ENCODE measurements around the gene ZDHHC6.
"Not testable (repeated sequence)": the region's sequence is repeated elsewhere in the genome, so short reads cannot be mapped to it uniquely, and the experiment has no call there.

ZDHHC6 gene

DNA sequence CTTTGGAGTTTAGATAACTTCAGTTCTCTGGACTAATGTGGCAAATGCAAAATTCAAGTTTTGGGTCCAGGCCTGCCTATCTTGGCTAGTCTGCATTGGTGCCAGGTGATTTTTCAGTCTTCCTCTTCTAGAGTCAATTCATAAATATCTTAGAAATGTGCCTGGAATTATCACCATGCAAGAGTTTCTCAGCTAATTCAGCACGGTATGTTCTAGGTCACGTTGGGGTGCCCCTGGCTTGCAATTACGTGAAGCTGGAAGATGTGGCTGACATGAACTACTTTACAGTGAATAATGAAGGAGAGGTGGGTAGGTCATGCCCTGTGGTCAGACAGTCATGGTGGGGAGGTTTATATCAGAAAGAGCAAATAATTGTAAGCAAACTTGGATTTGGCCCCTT, 25.0 kb downstream of the ZDHHC6 start:
- no peaks in the 10 kb centered on the region for H3K27me3 Mint-ChIP-seq
- no peaks in the 10 kb centered on the region for H3K4me1 Mint-ChIP-seq (ENCODE audit: low read depth)
- H3K9me3 Mint-ChIP-seq (ENCODE audit: low read depth): no peaks in the 10 kb centered on the region
- no peak overlapping the region for H3K4me3 Mint-ChIP-seq
- peaks cover 11% of the 10 kb centered on the region for H3K36me3 Mint-ChIP-seq
- H3K27ac Mint-ChIP-seq: no peak overlapping the region

DNA sequence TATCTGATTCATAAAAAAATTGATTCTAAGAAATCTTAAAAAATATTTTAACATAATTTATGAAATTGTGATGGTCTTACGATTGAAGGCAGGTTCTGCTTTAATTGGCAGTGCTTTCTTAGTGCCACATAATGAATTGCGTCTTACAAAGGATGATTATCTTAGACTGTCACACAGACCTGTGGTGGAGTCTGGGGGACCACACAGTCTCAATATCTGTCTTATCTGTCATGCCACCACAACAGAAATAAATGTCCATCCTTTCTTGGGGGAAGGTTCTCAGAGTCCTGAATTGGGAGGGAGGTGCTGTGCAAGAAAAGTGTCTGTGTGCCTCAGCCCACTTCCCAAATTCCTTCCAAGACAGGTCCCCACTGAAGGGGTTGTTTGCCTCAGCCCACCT, 34.0 kb downstream of the ZDHHC6 start:
- Mint-ChIP-seq H3K4me3 (no peak overlapping the region), H3K36me3 (peaks cover 10% of the 10 kb centered on the region), H3K4me1 (ENCODE audit: low read depth) (no peaks in the 10 kb centered on the region), H3K27me3 (no peaks in the 10 kb centered on the region), H3K27ac (no peak overlapping the region), H3K9me3 (ENCODE audit: low read depth) (no peaks in the 10 kb centered on the region)

DNA sequence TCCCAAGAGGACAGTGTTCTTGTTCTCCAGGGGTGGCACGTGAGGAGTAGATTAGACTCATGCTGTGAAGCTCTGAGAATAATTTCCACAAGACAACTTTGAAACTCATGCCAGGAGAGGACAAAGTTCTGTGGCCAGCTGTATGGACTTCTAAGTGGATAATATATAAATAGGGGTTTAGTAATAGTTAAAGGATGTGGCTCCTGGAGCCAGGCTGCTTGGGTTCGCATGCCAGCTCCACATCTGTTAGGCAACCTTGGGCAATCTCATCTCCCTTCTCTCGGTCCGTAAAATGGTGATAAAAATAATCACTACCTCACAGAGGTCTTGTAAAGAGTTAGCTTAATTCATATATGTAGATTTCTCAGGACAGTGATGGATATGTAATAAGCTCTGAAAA, 37.0 kb downstream of the ZDHHC6 start:
- H3K27me3 Mint-ChIP-seq: no peaks in the 10 kb centered on the region
- no peak overlapping the region for H3K4me3 Mint-ChIP-seq
- H3K9me3 Mint-ChIP-seq (ENCODE audit: low read depth): no peaks in the 10 kb centered on the region
- peaks cover 3% of the 10 kb centered on the region for H3K4me1 Mint-ChIP-seq (ENCODE audit: low read depth)
- H3K27ac Mint-ChIP-seq: no peak overlapping the region
- H3K36me3 Mint-ChIP-seq: peaks cover 17% of the 10 kb centered on the region

DNA sequence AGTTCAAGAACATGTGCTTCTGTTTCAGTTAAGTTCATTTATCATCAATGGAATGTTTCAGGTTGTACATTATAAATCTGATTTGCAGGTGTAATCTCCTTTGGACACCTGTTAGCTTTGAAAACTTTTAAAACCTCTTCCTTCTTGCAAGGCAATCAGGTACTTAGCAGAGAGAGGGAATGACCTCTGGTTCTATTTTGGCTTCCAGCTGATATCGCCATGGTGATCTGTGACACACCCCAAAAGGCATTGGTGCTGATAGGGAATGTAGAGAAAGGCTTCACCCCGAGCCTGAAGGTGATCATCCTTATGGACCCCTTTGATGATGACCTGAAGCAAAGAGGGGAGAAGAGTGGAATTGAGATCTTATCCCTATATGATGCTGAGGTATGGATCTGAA, 37.4 kb downstream of the ZDHHC6 start:
- Mint-ChIP-seq H3K4me3 (no peak overlapping the region), H3K27ac (no peak overlapping the region), H3K9me3 (ENCODE audit: low read depth) (no peaks in the 10 kb centered on the region), H3K27me3 (no peaks in the 10 kb centered on the region), H3K36me3 (peaks cover 19% of the 10 kb centered on the region), H3K4me1 (ENCODE audit: low read depth) (peaks cover 3% of the 10 kb centered on the region)

DNA sequence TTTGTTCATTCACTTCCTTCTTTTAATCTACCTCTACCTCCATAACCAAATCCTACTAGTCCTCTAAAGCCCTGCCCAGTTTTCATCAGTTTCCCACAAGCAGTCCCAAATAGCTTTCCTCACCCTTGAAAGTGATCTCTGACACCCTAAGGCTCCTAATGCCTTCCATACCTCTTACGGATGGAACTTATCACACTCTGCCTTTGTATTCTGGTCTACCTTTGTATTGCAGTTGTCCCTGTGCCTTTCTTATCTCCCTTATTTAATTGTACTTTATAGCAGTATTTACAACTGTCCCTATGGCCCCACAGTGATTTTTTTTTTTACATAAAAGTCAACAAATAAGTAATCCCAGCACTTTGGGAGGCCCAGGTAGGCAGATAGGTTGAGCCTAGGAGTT, 39.0 kb downstream of the ZDHHC6 start:
- H3K27ac Mint-ChIP-seq: no peak overlapping the region
- peaks cover 23% of the 10 kb centered on the region for H3K36me3 Mint-ChIP-seq

DNA sequence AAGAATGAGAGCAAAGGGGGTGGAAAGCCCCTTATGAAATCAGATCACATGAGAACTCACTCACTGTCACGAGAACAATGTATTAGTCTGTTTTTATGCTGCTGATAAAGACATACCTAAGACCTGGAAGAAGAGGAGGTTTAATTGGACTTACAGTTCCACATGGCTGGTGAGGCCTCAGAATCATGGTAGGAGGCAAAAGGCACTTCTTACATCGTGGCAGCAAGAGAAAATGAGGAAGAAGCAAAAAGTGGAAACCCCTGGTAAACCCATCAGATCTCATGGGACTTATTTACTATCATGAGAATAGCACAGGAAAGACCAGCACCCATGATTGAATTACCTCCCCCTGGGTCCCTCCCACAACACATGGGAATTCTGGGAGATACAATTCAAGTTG, 39.9 kb downstream of the ZDHHC6 start:
- not testable (repeated sequence) for H3K27ac Mint-ChIP-seq; H3K9me3 Mint-ChIP-seq (ENCODE audit: low read depth)

More for the DNA sequence above, 39.0 kb downstream of the ZDHHC6 start:
- peaks cover 3% of the 10 kb centered on the region for H3K4me1 Mint-ChIP-seq (ENCODE audit: low read depth)
- H3K4me3 Mint-ChIP-seq: no peak overlapping the region
- H3K9me3 Mint-ChIP-seq (ENCODE audit: low read depth): no peaks in the 10 kb centered on the region
- no peaks in the 10 kb centered on the region for H3K27me3 Mint-ChIP-seq

DNA sequence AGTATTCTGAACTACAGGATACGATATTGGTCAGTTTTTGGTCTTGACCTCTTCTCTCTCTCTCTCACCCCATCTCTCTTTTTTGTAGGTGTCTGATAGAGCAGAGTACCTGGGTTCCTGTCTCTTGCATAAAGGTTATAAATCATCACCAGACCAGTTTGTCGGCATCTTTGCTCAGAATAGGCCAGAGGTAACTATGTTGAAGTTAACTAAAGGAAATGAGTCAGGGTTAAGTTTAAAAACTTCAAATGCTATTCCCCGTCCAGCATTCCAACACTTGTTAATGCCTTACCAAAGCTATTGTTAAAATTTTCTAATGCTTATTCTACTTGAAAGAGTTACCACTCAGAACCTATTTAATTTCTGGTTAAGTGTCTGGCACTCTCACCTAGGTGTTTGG, 42.1 kb downstream of the ZDHHC6 start:
- H3K4me1 Mint-ChIP-seq (ENCODE audit: low read depth): peaks cover 3% of the 10 kb centered on the region
- H3K9me3 Mint-ChIP-seq (ENCODE audit: low read depth): no peaks in the 10 kb centered on the region
- no peaks in the 10 kb centered on the region for H3K27me3 Mint-ChIP-seq
- H3K36me3 Mint-ChIP-seq: peaks cover 28% of the 10 kb centered on the region
- H3K27ac Mint-ChIP-seq: no peak overlapping the region
- no peak overlapping the region for H3K4me3 Mint-ChIP-seq

More for the DNA sequence above, 39.9 kb downstream of the ZDHHC6 start:
- not testable (repeated sequence) for H3K27me3 Mint-ChIP-seq; H3K4me1 Mint-ChIP-seq (ENCODE audit: low read depth); H3K4me3 Mint-ChIP-seq
- H3K36me3 Mint-ChIP-seq: peaks cover 25% of the 10 kb centered on the region

DNA sequence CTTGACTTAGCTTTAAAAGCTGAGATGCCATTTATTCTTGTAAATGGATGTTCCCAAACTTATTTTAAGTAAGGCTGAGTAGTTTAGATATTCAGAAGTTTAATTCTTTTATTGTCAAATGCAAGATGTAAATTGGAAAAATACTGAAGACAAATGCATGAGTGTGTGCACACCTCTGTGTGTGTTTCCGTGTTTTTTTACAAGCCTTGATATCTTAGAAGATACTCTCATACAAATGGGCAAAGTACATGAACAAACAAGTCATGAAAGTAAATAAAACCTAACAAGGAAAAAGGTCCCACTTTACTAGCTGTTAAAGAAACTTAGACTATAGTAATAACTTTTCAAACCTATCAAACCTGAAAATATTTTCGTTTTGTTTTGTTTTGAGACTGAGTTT, 43.8 kb downstream of the ZDHHC6 start:
- H3K9me3 Mint-ChIP-seq (ENCODE audit: low read depth): no peaks in the 10 kb centered on the region

DNA sequence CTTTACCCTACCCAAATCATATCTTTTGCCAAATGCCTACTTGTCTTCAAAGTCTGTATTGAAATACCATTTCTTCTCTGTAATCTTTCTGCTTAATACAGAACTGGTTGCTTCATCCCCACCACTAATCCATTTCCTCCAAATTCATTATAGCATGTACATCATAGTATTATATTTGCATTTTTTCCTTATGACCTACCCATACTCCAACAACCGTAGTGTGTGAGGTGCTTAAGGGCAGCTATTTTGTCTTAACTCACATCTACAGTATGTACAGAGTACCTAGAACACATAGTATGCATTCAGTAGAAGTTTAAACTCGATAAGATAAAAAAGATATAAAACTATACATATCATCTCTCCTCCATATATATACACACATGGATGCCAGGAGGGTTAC, 49.1 kb downstream of the ZDHHC6 start:
- H3K27me3 Mint-ChIP-seq: no peaks in the 10 kb centered on the region
- H3K27ac Mint-ChIP-seq: no peak overlapping the region
- no peaks in the 10 kb centered on the region for H3K9me3 Mint-ChIP-seq (ENCODE audit: low read depth)
- H3K36me3 Mint-ChIP-seq: peaks cover 9% of the 10 kb centered on the region
- H3K4me3 Mint-ChIP-seq: no peak overlapping the region
- peaks cover 8% of the 10 kb centered on the region for H3K4me1 Mint-ChIP-seq (ENCODE audit: low read depth)

More for the DNA sequence above, 43.8 kb downstream of the ZDHHC6 start:
- no peak overlapping the region for H3K27ac Mint-ChIP-seq
- peaks cover 3% of the 10 kb centered on the region for H3K4me1 Mint-ChIP-seq (ENCODE audit: low read depth)
- no peaks in the 10 kb centered on the region for H3K27me3 Mint-ChIP-seq
- no peak overlapping the region for H3K4me3 Mint-ChIP-seq
- H3K36me3 Mint-ChIP-seq: peaks cover 29% of the 10 kb centered on the region

DNA sequence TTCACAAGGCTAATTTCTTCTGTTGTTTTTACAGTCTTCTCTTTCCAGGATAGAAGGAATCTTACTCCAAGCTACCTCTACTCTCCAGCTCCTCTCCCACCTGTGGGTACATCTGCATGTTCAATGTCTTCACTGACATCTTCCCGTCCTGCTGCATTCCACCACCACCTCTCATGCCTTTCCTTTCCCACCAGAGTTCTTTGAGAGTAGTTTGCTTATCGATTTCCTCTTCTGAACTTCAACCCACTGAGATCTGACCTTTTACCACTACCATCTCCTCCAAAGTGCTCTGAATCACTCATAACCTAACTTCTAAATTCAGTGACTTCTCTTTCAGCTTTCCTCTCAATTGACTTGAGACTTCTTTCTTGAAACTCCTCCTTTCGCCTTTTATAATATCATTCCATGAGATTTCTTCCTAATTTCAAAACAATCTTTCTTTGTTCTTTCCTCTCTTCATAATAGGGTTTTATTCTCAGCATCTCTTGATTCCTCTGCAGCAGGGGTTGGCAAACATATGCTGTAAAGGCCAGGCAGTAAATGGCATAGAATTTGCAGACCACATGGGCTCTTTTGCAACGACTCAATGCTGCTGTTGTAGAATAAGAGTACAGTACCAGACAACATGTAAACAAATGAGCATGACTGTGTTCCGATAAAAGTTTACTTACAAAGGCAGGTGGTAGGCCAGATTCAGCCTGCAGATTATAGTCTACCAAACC, 50.7 kb downstream of the ZDHHC6 start:
- H3K36me3 Mint-ChIP-seq: peaks cover 14% of the 10 kb centered on the region
- H3K4me1 Mint-ChIP-seq (ENCODE audit: low read depth): peaks cover 14% of the 10 kb centered on the region
- H3K27ac Mint-ChIP-seq: no peak overlapping the region
- H3K9me3 Mint-ChIP-seq (ENCODE audit: low read depth): no peaks in the 10 kb centered on the region
- no peaks in the 10 kb centered on the region for H3K27me3 Mint-ChIP-seq
- no peak overlapping the region for H3K4me3 Mint-ChIP-seq

DNA sequence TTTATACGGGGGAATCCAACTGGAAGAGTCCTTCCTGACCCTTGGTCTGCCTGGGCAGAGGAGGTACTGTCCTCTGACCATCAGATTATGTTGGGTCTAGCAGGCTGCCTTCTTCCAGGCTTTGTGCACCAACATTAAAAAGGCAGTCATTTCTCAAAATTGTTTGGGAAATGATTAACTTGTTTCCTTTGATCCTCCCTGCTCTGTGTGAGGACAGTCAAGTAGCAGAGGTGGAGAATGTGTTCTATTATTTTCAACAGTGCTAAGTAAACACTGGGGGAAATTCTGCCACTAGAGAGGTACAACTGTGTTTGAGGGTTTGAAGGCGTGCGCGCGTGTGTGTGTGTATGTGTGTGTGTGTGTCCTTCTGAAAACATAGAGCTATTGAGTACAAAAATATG, 52.2 kb downstream of the ZDHHC6 start:
- Mint-ChIP-seq H3K27me3 (no peaks in the 10 kb centered on the region), H3K36me3 (peaks cover 12% of the 10 kb centered on the region), H3K4me3 (no peak overlapping the region), H3K27ac (peak overlapping the region; percentile 56), H3K4me1 (ENCODE audit: low read depth) (peaks cover 25% of the 10 kb centered on the region), H3K9me3 (ENCODE audit: low read depth) (no peaks in the 10 kb centered on the region)

DNA sequence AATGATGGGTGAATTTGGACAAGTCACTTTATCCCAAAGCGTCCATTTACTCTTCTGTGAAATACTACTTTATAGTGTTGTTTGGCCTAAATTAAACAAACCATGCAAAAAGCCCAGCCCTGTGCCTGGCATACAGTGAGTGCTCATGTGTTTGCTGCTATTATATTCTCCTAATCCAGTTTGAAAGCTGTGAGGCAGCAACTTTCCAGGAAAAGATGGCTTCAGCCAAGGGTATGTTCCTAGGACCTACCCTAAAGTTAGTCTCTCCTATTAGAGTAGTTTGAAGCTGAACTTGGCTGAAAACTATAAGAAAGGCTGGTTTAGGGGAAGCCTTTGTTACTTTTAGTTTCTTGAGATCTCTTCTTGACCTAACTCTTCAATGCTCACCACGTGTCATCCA, 52.9 kb downstream of the ZDHHC6 start:
- no peak overlapping the region for H3K4me3 Mint-ChIP-seq
- peaks cover 31% of the 10 kb centered on the region for H3K4me1 Mint-ChIP-seq (ENCODE audit: low read depth)
- H3K9me3 Mint-ChIP-seq (ENCODE audit: low read depth): no peaks in the 10 kb centered on the region
- H3K36me3 Mint-ChIP-seq: peaks cover 9% of the 10 kb centered on the region
- H3K27ac Mint-ChIP-seq: peak overlapping the region; percentile 56
- H3K27me3 Mint-ChIP-seq: no peaks in the 10 kb centered on the region

DNA sequence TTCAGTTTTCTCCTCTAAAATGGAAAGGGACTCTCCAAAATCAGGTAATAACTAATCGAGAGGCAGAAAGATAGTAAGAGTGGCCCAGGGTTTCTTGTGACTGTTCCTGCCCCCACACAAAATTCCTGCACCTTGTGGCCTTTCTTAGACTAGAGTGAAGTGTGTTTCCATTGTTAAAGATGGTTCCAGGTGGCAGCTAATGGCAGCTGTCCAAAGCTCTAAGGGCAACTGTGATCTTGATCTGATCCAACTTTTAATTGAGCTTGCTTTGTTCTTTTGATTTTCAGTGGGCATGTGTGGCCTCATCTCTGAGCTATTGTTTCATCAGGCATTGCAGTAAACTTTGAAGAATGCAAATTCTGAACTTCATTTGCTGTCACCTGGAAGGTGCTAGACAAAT, 53.4 kb downstream of the ZDHHC6 start:
- Mint-ChIP-seq H3K4me1 (ENCODE audit: low read depth) (peaks cover 36% of the 10 kb centered on the region), H3K36me3 (peaks cover 13% of the 10 kb centered on the region), H3K9me3 (ENCODE audit: low read depth) (no peaks in the 10 kb centered on the region), H3K27ac (peak overlapping the region; percentile 77), H3K27me3 (no peaks in the 10 kb centered on the region), H3K4me3 (no peak overlapping the region)

DNA sequence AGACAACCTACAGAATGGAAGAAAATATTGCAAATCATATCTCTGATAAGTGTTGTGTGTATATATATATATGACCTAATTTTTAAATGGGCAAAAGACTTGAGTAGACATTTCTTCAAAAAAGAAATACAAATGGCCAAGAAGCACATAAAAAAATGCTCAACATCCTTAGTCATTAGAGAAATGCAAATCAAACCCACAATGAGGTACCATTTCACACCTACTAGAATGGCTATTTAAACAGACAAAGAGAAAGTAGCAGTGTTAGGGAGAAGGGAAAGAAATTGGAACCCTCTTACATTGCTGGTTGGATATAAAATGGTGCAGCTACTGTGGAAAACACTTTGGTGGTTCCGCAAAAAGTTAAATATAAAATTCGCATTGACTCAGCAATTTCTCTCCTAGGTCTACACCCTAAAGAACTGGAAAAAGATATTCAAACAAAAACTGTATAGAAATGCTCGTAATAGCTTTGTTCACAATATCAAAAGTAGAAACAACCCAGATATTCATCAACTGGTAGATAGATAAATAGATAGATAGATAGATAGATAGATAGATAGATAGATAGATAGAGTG, 56.5 kb downstream of the ZDHHC6 start:
- H3K27me3 Mint-ChIP-seq: no peaks in the 10 kb centered on the region
- H3K4me1 Mint-ChIP-seq (ENCODE audit: low read depth): peaks cover 62% of the 10 kb centered on the region
- no peaks in the 10 kb centered on the region for H3K9me3 Mint-ChIP-seq (ENCODE audit: low read depth)
- peak overlapping the region; percentile 76 for H3K27ac Mint-ChIP-seq
- peak overlapping the region; percentile 39 for H3K4me3 Mint-ChIP-seq
- peaks cover 14% of the 10 kb centered on the region for H3K36me3 Mint-ChIP-seq

DNA sequence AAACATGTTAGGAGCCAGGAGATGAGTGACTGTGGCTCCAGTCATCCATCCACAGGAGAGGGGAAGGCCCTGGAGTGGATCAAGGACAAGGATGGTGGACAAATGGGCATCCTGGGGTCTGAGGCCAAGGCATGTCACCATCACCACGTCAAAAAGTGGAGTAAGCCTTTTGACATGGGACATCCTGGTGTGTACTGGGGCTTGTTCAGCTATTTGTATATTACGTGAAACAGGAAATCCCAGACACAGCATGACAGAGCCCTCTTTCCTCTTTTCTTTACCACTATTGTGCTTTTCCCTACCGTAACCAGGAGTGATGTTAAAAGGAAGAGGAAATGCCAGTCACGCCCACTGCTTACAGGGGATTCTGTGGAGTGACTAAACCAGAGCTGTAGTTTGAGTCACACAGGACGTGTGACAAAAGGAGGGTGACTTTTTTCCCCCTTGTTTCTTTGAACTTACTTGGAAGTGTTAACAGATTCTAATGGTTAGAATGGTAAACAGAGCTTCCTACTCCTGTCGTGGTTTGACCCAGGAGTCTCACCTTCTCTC, 57.4 kb downstream of the ZDHHC6 start:
- no peaks in the 10 kb centered on the region for H3K27me3 Mint-ChIP-seq
- peak overlapping the region; percentile 65 for H3K4me3 Mint-ChIP-seq
- H3K27ac Mint-ChIP-seq: peak overlapping the region; percentile 91
- H3K36me3 Mint-ChIP-seq: peaks cover 17% of the 10 kb centered on the region
- no peaks in the 10 kb centered on the region for H3K9me3 Mint-ChIP-seq (ENCODE audit: low read depth)
- H3K4me1 Mint-ChIP-seq (ENCODE audit: low read depth): peaks cover 70% of the 10 kb centered on the region

DNA sequence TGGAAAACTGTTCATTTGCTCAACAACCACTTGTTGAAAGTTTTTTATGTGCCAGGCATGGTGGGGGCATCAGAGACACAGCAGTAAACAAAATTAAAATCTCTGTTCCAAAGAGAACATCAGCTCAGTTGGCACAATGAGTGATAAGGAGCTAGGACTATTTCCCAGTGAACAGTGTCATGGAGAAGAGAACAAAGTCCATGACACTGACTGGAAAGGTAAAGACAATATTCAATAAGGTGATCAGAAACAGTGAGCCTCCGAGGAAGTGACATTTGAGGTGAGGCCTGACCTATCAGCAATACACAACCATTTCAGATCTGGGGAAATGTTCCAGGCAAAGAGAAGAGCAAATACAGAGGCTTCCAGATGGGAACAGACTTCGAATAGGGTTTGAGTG, 58.2 kb downstream of the ZDHHC6 start:
- no peaks in the 10 kb centered on the region for H3K9me3 Mint-ChIP-seq (ENCODE audit: low read depth)
- no peak overlapping the region for H3K4me3 Mint-ChIP-seq
- H3K36me3 Mint-ChIP-seq: peaks cover 17% of the 10 kb centered on the region
- no peaks in the 10 kb centered on the region for H3K27me3 Mint-ChIP-seq
- peak overlapping the region; percentile 91 for H3K27ac Mint-ChIP-seq
- peaks cover 73% of the 10 kb centered on the region for H3K4me1 Mint-ChIP-seq (ENCODE audit: low read depth)

All from activated naive CD8-positive, alpha-beta T cell (primary cell).